Mucosa of stomach (tissue), 1 donor: ENCODE results near the gene ADAMTS17.

ENCODE experiments used
- H3K27me3 ChIP-seq: one replicate; pipeline ENCODE4 v1.7.0; 2013; ENCODE audit warnings: mild to moderate bottlenecking, low read length; ENCODE audit not compliant: control insufficient read depth, insufficient read depth
- H3K36me3 ChIP-seq: one replicate; pipeline ENCODE4 v1.7.0; 2013; ENCODE audit warnings: low read length; ENCODE audit not compliant: control insufficient read depth, insufficient read depth
- H3K4me1 ChIP-seq: one replicate; pipeline ENCODE4 v1.7.0; 2013; ENCODE audit warnings: mild to moderate bottlenecking, low read length; ENCODE audit not compliant: control insufficient read depth, insufficient read depth
- H3K4me3 ChIP-seq: one replicate; pipeline ENCODE4 v1.7.0; 2013; ENCODE audit warnings: low read length
- H3K9ac ChIP-seq: one replicate; pipeline ENCODE4 v1.7.0; 2013; ENCODE audit warnings: mild to moderate bottlenecking, low read length, moderate library complexity
- H3K9me3 ChIP-seq: one replicate; pipeline ENCODE4 v1.7.0; 2013; ENCODE audit warnings: mild to moderate bottlenecking, low read length, moderate library complexity; ENCODE audit not compliant: control insufficient read depth
- donor health status: Pancreatic carcinoma.

Gene ADAMTS17

DNA sequence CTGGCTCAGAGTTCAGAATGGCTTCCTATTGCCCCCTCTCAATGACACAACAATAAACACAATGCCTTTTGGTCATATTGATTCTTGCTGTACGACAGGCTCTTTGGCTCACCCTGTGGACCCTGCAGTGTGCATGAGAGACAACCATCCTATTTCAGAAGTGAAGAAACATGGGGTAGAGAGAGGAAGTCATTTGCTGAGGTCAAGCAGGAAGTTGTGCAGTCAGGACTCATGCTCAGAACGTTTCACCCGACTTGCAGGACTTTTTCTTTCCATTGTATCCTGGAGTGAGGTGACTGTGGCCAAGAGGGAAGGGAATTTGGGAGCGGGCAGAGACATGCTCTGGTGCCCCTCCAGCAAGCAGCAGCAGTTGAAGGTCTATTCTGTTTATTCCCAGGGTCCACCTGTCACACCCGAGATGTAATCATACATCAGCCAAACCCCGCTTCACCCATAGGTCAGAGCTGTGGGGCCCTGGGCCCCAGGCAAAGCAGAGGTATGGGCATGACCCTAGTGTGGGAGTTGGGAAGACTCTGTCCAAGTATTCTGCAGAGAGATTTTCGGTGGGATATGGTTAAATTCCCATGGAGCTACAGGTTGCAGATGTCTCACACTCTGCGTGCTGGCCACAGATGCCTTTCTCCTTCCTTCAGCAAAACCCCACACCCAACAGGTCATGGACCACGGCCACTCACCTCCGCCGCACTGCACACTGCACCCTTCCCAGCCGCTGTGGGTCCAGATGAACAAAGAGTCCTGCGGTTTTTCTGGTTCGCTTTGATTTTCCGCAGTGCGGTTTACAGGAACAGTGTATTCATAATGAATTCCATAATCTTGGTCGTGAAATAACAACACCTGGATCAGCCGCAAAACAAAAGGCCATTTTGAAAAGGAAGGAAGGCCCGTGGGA, 290.6 kb downstream of the ADAMTS17 start:
- no peaks in the 10 kb centered on the region for H3K4me1 ChIP-seq
- no peaks in the 10 kb centered on the region for H3K36me3 ChIP-seq
- H3K4me3 ChIP-seq = no peak overlapping the region
- H3K9me3 ChIP-seq = no peaks in the 10 kb centered on the region
- no peak overlapping the region for H3K9ac ChIP-seq
- H3K27me3 ChIP-seq = no peaks in the 10 kb centered on the region

DNA sequence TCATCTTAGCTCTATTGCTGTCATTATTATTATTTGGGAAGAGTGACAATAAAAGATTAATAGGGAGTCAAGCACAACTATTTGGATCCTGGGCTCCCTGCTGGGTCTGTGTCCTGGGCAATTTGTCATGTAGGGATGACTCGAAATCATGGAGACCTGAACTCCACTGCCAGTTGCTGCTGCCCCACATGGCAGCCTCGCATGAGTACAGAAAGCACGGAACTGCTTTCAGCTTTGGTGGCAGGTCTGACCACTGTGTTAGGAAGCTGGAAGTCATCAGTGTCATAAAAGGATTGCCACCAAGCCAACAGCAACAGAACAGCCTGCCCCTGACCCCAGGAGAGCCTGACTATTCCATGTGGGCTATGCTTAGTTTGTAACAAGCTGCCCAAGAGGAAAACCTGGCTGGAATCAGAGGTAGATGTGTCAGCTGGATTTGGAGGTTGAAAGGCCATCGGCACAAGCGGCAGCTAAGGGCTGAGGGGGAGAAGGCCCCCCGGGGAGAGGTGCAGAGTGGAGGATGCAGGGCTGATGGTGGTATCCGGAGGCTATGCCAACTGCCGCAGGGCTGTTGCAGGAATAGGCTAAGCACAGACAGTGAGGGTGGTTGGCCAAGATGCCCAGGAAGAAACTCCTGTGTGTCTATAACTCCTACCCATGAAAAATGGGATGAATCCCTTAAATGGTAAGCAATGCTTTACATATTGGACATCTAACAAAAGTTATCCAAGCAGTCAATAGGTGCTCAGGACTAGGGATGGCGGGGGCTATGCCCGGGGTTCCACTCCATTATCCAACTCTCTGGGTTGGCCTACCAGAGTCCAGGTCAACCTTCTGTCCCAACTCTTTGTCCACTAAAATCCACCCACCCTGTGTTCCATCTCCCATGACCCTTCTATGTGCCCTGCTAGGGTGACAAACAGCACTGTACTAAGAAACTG, 291.6 kb downstream of the ADAMTS17 start:
- no peaks in the 10 kb centered on the region for H3K27me3 ChIP-seq
- H3K4me3 ChIP-seq = no peak overlapping the region
- H3K9ac ChIP-seq = no peak overlapping the region
- no peaks in the 10 kb centered on the region for H3K9me3 ChIP-seq
- H3K4me1 ChIP-seq = no peaks in the 10 kb centered on the region
- H3K36me3 ChIP-seq = no peaks in the 10 kb centered on the region

DNA sequence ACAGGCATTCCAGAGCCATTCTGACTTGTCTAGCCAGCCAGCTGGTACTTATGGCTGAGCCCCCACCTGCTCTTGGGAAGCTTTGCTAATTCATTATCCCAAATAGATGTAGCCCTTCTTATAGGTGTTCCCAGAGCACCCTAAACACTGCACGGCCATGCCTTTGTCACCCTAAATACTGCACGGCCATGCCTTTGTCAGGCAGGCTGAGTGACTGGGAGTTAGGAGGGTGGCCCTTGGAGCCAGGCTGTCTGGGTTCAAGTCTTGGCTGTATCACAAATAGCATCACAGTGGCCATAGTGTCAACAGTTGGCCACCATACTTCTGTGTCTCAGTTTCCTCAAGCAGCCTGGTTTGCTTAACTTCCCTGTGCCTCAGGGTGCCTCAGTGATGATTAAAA, 292.3 kb downstream of the ADAMTS17 start:
- Histone ChIP-seq H3K27me3 (no peaks in the 10 kb centered on the region), H3K9me3 (no peaks in the 10 kb centered on the region), H3K9ac (no peak overlapping the region), H3K36me3 (no peaks in the 10 kb centered on the region), H3K4me3 (no peak overlapping the region), H3K4me1 (no peaks in the 10 kb centered on the region)

DNA sequence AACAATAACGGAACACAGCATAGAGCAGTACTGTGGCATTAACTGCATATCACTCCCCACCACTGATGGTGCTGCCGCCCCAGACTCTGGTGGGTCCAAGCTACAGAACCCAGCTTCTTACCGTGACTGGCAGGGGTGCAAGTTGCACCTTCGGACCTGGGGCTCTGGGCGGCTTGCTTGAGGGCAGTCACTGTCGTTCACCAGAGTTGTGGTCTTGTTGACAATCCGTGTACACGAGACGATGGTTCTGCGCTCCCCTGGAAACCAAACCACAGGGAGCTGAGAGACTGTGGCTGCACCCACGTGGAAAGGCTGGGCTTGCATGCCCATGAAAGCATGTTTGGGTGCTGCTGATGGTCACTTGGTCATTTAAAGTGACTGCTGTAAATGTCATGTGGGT, 293.0 kb downstream of the ADAMTS17 start:
- Histone ChIP-seq H3K9ac (no peak overlapping the region), H3K4me1 (no peaks in the 10 kb centered on the region), H3K9me3 (no peaks in the 10 kb centered on the region), H3K4me3 (no peak overlapping the region), H3K36me3 (no peaks in the 10 kb centered on the region), H3K27me3 (no peaks in the 10 kb centered on the region)

DNA sequence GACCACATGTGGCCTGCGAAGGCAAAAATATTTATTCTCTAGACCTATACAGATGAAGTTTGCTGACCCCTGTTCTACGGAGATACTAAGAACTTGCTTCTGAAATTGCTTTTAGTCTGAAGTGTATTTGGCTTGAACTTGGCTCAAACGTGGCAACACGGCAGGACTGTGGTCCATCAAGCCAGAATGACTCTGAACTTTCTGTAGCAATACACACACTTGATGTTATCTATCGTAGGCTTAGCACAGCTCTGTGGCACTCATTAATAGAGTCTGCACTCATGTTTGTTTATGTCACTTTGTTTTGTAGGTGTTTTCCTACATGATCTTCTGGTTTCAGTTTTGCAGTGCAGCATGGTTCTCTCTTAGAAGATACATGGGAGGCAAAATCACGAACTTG, 298.1 kb downstream of the ADAMTS17 start:
- H3K36me3 ChIP-seq = no peaks in the 10 kb centered on the region
- H3K9me3 ChIP-seq = no peaks in the 10 kb centered on the region
- peaks cover 5% of the 10 kb centered on the region for H3K4me1 ChIP-seq
- no peak overlapping the region for H3K4me3 ChIP-seq
- H3K9ac ChIP-seq = no peak overlapping the region
- no peaks in the 10 kb centered on the region for H3K27me3 ChIP-seq

DNA sequence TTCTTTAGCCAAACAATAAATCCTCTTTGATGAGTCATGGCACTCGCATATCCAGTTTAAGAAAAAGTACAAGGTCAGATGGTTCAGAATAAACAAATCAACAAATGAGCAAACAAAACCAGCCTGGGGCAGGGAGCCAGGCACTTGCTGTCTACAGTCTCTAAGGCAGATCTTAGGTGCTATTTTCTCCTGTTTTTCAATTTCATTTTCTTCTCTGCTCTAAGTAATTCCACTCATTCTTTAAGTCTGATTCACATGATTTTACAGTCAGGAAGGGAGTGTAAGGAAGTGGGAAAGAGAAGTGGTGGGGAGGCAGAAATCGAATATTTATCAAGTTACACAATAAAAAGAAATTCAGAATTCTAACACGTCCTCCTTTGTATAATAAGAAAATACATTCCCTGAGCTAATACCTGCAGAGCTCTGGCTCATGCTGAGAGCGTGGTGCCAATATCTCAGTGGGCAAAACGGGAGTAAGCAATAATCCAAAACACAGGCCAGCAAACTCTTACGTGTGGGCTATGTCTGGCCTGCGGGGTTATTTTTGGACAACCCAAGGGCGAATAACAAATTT, 298.6 kb downstream of the ADAMTS17 start:
- Histone ChIP-seq H3K36me3 (no peaks in the 10 kb centered on the region), H3K9ac (no peak overlapping the region), H3K4me3 (no peak overlapping the region), H3K27me3 (no peaks in the 10 kb centered on the region), H3K9me3 (no peaks in the 10 kb centered on the region), H3K4me1 (peaks cover 5% of the 10 kb centered on the region)

DNA sequence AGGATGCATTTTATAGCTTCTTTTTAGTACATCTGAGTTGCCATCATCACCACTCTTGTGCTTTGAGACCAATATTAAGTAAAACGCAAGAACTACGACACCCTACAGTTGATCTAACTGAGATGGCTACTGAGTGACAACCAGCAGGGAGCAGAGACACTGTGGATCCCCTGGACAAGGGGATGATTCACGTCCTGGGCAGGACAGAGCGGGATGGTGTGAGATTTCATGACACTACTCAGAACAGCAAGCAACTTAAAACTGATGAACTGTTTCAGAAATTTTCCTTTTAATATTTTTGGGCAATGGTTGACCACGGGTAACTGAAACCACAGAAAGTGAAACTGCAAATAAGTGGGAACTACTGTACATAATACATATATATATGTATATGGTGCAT, 299.2 kb downstream of the ADAMTS17 start:
- no peak overlapping the region for H3K9ac ChIP-seq
- no peak overlapping the region for H3K4me3 ChIP-seq
- H3K27me3 ChIP-seq = no peaks in the 10 kb centered on the region
- H3K4me1 ChIP-seq = peaks cover 5% of the 10 kb centered on the region
- H3K36me3 ChIP-seq = no peaks in the 10 kb centered on the region
- no peaks in the 10 kb centered on the region for H3K9me3 ChIP-seq

DNA sequence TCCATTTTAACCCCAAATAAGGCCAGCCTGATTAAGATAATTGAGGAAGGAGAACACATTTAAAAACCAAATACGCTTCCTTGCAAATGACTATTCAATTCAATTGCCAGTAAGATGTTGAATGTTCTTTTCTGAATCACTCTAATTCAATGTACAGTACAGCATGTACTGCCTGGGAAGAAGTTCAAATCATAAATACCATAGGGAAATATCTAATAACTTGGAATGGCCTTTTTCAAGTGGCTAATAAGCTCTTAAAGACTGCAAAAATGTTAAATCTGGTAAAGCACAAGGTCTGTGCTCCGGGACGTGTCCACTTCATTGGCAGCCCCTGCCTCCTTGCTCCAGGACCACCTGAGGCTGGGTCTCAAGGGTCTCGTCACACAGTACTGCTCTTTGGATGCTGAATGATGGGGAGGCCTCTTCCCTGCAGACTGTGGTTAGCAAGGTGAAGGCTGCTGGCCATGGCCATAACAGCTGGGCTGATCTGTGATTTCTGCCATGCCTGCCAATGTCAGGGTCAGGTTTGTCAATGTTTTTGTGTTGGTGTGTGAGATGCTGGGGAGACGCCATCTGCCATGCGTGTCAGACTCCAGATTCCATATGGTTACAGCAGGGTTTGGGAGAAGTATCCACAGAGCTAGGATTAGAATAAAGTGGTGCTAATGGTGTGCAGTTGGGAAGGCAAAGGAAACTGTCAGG, 300.5 kb downstream of the ADAMTS17 start:
- H3K4me3 ChIP-seq = no peak overlapping the region
- no peak overlapping the region for H3K9ac ChIP-seq
- H3K9me3 ChIP-seq = no peaks in the 10 kb centered on the region
- no peaks in the 10 kb centered on the region for H3K36me3 ChIP-seq
- no peaks in the 10 kb centered on the region for H3K27me3 ChIP-seq
- peaks cover 5% of the 10 kb centered on the region for H3K4me1 ChIP-seq

DNA sequence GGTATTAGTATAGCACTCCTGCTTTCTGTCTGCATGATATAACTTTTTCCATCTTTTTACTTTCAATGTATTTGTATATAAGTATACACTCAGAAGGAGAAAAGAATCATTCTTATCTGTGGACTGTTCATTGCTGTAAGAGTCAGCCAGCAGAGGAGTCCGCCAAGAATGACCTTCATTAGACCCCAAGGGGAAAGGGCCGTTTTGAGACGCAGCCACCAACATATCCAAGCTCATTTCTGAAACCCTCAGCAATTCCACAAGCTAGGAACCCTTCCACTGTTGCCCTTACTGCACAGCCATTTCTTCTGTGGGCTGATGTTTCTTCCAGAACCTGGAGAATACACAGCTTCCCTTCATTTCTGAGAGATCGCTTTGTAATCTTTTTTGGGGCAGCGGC, 301.8 kb downstream of the ADAMTS17 start:
- peaks cover 5% of the 10 kb centered on the region for H3K4me1 ChIP-seq
- no peaks in the 10 kb centered on the region for H3K36me3 ChIP-seq
- no peaks in the 10 kb centered on the region for H3K9me3 ChIP-seq
- no peaks in the 10 kb centered on the region for H3K27me3 ChIP-seq
- no peak overlapping the region for H3K9ac ChIP-seq
- H3K4me3 ChIP-seq = no peak overlapping the region

DNA sequence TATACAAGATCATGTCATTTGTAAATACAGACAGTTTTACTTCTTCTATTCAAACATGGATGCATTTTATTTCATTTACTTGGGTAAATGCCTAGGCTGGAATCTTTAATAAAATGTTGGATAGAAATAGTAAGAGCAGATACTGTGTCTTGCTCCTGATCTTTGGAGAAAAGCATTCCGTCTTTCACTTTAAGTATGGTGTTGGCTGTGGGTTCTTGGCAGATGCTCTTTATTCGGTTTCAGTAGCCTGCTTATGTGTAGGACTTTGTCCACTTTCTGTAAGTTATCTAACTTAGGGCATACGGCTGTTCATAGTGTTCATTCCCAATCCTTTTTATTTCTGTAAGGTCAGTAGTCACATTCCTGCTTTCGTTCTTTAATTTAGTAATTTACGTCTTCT, 303.0 kb downstream of the ADAMTS17 start:
- Histone ChIP-seq H3K9me3 (no peaks in the 10 kb centered on the region), H3K27me3 (no peaks in the 10 kb centered on the region), H3K4me3 (no peak overlapping the region), H3K9ac (no peak overlapping the region), H3K4me1 (peaks cover 5% of the 10 kb centered on the region), H3K36me3 (no peaks in the 10 kb centered on the region)

DNA sequence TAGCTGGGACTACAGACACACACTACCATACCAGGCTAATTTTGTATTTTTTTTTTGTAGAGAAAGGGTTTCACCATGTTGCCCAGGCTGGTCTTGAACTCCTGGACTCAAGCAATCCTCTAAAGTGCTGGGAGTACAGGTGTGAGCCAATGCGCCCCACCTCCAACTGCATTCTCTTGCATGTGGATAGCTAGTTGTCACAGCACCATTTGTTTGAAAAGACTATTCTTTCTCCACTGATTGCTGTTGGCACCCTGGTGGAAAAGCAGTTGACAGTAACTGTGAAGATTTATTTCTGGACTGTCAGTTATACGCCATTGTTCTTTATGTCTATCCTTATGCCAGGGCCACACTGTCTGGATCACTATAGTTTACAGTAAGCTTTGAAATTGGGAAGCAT, 303.9 kb downstream of the ADAMTS17 start:
- no peaks in the 10 kb centered on the region for H3K9me3 ChIP-seq
- H3K4me3 ChIP-seq = no peak overlapping the region
- no peaks in the 10 kb centered on the region for H3K36me3 ChIP-seq
- no peak overlapping the region for H3K9ac ChIP-seq
- H3K4me1 ChIP-seq = peaks cover 5% of the 10 kb centered on the region
- H3K27me3 ChIP-seq = no peaks in the 10 kb centered on the region
